ENCODE measurements around the gene PSMB8.
A peak's percentile ranks its signal among the peaks of the same experiment; 100 is the strongest.

The PSMB8 gene

GRCh38 chr6:32855467-32856174 is 11.8 kb upstream of the PSMB8 start:
- no peak for DNase-seq

DNA sequence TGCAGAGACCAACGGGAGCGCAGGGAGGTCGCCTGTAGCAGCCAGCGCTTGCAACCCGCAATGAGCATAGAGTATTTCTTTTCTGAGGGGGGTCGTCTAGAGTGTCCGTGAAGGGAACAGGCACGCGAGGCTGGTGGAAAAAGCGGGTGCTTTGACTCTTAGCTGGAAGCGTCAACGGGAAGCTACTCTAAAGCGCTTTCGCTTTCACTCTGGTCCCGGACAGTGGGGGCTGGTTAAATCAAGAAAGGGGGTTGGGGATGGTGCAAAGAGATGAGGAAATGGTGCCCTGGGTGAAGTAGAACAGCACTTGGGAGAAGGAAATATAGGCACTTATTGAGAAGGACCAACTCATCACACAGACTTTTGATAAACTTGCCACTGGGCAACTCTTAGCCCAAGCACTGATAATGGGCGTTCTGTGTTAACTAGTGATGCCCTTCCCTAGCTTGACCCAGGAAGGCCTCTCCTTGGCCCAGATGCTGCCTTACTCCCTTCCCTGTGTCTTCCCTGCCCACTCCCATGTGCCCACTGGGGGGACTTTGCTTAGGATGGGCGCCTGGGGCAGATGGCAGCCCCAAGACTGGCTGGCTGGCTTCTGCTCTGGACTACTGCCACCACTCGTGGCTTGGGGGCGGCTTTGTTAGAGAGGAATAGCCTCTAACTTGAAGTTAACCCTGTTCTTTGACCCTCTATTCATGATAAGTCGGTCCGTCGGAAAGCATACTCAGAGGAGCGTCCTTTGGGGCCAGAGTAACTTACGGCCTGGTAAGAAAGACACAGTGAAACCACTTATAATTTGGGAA is 10.7 kb upstream of the PSMB8 start:
- DNase-seq: peak; percentile 74

DNA sequence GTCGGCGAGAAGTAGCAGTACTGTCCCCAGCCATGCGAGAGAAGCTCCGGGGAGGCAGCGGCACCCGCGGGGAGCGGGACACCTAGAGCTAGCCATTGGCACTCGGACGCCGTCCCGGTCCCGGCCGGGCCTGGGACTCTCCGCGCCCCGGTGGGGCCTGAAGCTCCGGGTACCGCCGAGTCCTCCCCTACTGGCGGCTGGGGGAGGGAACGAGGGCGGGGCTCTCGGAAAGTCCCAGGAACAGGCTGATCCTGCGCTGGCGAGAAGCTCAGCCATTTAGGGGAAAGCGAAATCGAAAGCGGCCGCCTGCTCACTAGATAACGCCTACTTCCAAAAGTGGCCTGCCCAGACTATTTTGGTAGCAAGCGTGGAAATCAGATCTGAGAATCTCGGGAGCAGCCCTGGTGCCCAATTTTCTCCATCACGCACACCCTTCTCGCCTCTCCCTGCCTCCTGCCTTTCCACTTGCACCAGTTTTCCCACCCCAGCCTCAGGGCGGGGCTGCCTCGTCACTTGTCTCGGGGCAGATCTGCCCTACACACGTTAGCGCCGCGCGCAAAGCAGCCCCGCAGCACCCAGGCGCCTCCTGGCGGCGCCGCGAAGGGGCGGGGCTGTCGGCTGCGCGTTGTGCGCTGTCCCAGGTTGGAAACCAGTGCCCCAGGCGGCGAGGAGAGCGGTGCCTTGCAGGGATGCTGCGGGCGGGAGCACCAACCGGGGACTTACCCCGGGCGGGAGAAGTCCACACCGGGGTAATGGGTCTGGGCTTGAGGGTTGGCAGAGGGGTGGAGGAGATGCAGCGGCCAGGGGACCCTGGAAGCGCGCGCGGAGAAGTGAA is 9.9 kb upstream of the PSMB8 start, which contains the start of the genes PSMB9 and TAP1:
Gene PSMB9, plus strand, starts transcription at position 652 of the 835 bp plus-strand sequence. Its CDS starts 38 bp downstream, at position 690.
Gene TAP1, minus strand, starts transcription at position 164 of the 835 bp plus-strand sequence. Its CDS starts 68 bp downstream, at position 96.
- peak; percentile 97 for DNase-seq

DNA sequence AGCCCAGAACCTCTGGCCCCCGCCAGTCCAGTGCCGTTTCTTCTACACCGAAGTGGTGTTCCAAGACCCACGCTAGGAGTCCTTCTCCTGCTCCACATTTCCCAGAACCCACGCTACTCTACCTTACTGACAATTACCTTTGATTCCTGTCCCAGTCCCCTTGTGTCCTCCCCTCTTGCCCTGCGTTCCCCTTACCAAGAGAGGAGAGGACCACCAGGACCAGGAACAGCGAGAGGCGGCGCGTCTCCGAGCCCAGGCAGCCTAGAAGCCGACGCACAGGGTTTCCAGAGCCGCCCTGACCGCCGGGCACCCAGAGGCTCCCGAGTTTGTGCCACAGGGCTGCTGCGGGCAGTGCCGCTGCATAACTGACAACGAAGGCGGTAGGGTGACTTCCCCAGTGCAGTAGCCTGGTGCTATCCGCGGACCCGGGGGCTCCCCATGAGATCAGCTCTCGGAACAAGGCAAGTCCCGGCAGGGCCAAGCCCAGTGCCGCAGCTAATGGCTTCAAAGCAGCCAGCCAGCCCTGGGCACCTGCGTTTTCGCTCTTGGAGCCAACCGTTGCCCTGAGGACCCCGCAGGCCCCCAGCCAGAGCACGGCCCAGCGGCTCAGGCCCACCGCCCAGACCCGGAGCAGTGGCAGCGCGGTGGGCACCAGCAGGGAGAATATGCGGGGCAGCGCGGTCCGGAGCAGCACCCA is 9.1 kb upstream of the PSMB8 start:
- DNase-seq: peak; percentile 63

DNA sequence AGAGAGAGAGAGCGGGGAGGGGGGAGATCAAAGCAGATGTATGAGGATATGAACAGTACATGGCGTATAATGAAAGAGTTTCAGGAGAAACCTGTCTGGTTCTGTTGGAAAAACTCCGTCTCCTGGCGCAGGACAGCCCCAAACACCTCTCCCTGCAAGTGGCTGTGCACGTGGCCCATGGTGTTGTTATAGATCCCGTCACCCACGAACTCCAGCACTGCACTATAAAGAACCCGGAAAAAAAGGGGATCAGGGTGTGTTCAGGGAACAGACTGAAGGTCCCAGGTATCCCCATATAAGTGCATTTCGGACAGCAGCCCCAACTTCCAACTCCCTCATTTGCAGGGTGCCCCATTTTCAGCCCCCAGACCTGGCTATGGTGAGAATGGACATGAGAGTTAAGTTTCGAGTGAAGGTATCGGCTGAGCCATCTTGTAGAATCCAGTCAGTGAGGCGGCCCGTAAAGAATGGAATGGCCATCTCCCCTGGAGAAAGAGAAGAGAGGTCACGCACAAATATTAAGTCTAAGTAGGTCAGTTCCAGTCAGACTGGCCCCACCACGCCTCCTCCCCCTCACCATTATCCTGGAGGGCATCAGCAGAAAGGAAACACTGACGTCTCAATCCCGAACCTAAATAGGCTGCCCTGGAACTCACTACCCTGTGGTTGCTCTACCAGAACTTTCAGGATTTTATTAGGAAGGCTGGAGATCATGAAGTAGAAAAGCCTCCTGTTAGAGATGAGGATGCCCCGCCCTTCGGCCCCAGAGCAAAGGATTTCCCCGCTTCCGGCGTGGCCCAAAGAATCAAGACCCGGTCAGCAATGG is 8.4 kb upstream of the PSMB8 start:
- DNase-seq: peak; percentile 44

- no peak for DNase-seq
Measured at GRCh38 chr6:32851025-32851424, 7.2 kb upstream of the PSMB8 start.

- no peak for DNase-seq
Measured at GRCh38 chr6:32849126-32849525, 5.3 kb upstream of the PSMB8 start.

GRCh38 chr6:32847795-32848194 is 3.9 kb upstream of the PSMB8 start:
- DNase-seq: no peak

GRCh38 chr6:32847004-32847403 is 3.2 kb upstream of the PSMB8 start:
- no peak for DNase-seq

GRCh38 chr6:32845384-32845884 is 1.6 kb upstream of the PSMB8 start:
- DNase-seq: peak; percentile 64

GRCh38 chr6:32844839-32845383 is 1.1 kb upstream of the PSMB8 start:
- DNase-seq: no peak

DNA sequence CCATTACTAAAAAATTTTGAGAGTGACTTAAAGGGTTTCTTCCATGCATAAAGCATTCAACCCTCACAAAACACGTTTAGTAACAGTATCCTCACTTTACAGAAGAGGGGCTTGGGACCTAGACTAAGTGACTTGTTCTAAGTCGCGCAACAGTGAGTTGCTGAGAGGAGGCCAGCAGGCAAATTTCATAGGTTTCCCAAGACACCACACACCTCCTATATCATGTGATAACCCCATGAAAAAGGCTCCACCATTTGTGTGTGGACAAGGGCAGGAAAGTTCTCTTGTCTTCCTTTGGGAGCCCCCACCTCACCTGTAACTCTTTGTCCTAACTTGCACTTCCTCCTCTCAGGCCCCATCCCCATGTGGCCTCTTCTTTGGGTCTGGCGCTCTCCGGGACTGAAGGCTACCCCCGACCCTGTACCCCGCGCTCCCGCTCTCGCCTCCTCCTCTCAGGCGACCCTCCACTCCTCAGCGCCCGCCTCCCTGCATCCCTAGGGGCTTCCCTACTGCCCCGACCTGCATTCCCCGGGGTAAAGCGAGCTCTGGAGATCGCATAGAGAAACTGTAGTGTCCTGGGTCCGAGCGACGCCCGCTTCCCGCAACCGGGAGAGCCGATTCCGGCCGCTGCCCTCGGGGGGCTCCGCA is 392 bp downstream of the PSMB8 start:
- peak; percentile 36 for DNase-seq

- DNase-seq: no peak
Measured at GRCh38 chr6:32842690-32843089, 1.2 kb downstream of the PSMB8 start.

GRCh38 chr6:32842021-32842650 is 1.7 kb downstream of the PSMB8 start:
- DNase-seq: no peak

DNA sequence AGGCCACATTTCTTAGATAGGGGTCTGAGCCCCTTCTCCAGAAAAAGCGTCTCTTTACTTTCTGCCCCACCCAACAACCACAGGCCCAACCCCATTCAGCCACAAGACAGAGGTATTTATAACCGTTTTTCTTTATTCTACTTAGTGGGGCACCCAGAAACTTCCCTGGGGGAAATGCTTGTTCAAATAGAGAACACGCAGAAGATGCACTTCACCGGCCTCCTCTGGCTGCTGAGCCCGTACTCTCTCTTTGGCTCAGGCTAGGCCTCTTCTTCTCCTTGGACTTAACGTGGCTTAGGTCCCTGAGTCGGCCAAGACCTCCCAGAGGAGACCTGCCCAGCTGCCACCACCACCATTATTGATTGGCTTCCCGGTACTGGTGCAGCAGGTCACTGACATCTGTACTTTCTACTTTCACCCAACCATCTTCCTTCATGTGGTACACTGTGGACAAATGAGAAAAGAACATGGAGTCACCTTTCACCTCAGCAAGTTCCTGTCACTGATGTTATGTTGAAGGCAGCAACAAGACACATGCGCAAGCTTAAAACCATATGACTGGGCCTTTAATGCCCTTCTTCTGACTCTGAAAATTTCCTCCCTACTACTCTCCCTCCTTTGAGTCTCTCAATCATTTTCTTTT is 3.1 kb downstream of the PSMB8 start:
- peak; percentile 61 for DNase-seq

DNA sequence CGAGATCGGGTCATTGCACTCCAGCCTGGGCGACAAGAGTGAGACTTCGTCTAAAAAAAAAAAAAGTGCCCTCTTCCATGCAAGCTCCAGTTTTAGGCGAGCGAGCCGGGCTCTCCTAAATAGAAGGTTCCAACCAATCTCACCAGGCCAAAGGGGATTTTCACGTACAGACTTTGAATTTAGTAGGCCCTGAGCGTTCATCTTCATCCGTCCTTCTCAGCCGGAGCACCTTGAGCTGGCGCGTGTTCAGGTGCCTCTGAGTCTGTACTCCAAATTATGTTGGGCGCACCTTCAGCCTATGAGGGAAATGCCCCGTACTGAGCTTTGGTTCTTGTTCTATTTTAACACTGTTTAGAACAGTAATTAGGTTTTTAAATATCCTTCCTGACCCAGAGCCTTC is 4.5 kb downstream of the PSMB8 start:
- no peak for DNase-seq

GRCh38 chr6:32838114-32838958 is 5.5 kb downstream of the PSMB8 start, which contains the start of gene TAP2:
TSS of gene TAP2 (minus strand) at chr6:32838739. CDS start at chr6:32838233, 506 bp downstream.
- peak; percentile 98 for DNase-seq

DNA sequence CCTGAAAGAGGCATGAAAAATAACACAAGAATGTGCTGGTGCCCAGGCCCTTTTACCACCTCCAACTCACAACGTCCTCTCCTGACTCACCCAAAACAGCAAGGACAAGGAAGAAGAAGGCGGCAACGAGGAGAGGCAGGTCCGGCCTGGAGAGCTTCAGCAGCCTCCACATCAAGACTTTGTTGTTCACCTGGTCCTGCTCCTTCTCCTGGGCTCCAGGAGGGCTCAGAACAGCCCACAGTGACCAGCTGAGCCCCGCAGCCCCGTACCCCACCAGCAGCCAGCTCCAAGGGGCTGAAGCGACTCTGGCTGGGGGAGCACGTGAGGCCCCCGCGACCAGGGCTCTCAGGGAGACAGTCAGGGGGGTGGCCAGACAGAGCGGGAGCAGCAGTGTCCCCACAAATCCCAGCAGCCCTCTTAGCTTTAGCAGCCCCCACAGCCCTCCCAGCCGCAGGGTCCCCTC is 6.2 kb downstream of the PSMB8 start:
- DNase-seq: no peak

All from CD4-positive, alpha-beta T cell treated with Interleukin-21 for 1 hour (primary cell).